Ectodermal cell (in vitro differentiated cells): Measurements from ENCODE around the gene SPIN1. TPM values are rescaled to one million over a fixed set of nuclear protein-coding genes. Genes with fewer than 3 reads are reported as not detected.
"Not testable (repeated sequence)": the region's sequence is repeated elsewhere in the genome, so short reads cannot be mapped to it uniquely, and the experiment has no call there.

ENCODE experiments used
- H3K27ac ChIP-seq: 2 replicates; pipeline ENCODE4 v1.7.0; 2013; ENCODE audit warnings: mild to moderate bottlenecking, low read depth, low read length; ENCODE audit not compliant: insufficient read depth, poor library complexity, severe bottlenecking
- H3K27me3 ChIP-seq: 2 replicates; pipeline ENCODE4 v1.7.0; 2013; ENCODE audit warnings: mild to moderate bottlenecking, low read length; ENCODE audit not compliant: insufficient read depth, control insufficient read depth, poor library complexity, severe bottlenecking
- H3K36me3 ChIP-seq: one replicate; pipeline ENCODE4 v1.7.0; 2013; ENCODE audit warnings: low read length; ENCODE audit not compliant: control insufficient read depth, insufficient read depth
- H3K4me1 ChIP-seq: one replicate; pipeline ENCODE4 v1.7.0; 2013; ENCODE audit warnings: low read length; ENCODE audit not compliant: control insufficient read depth, insufficient read depth
- H3K4me3 ChIP-seq: 2 replicates; pipeline ENCODE4 v1.7.0; 2013; ENCODE audit warnings: low read depth, low read length, control low read depth; ENCODE audit not compliant: insufficient read depth
- H3K9me3 ChIP-seq: 2 replicates; pipeline ENCODE4 v1.7.0; 2013; ENCODE audit warnings: mild to moderate bottlenecking, low read length, moderate library complexity; ENCODE audit not compliant: control insufficient read depth
- WGBS, 2 experiments: methylation state at CpG; one replicate each; pipeline ENCODE4 v1.1.7; 2013; ENCODE audit warnings: missing lambda C conversion rate in 2 of 2; 5-methylcytosine and 5-hydroxymethylcytosine counted together
- polyA plus RNA-seq, 4 experiments: library from polyadenylated mRNA; stranded (reverse); fragments of 50-300 nt; gene quantifications; one replicate each; pipeline ENCODE4 v1.2.3, GENCODE V29; 2013

The SPIN1 gene
- polyA plus RNA-seq (2013, experiment 1 of 4) = 74.1 TPM
- polyA plus RNA-seq (2013, experiment 2 of 4) = 87.6 TPM
- 63.3 TPM for polyA plus RNA-seq (2013, experiment 3 of 4)
- polyA plus RNA-seq (2013, experiment 4 of 4) = 67.6 TPM

DNA sequence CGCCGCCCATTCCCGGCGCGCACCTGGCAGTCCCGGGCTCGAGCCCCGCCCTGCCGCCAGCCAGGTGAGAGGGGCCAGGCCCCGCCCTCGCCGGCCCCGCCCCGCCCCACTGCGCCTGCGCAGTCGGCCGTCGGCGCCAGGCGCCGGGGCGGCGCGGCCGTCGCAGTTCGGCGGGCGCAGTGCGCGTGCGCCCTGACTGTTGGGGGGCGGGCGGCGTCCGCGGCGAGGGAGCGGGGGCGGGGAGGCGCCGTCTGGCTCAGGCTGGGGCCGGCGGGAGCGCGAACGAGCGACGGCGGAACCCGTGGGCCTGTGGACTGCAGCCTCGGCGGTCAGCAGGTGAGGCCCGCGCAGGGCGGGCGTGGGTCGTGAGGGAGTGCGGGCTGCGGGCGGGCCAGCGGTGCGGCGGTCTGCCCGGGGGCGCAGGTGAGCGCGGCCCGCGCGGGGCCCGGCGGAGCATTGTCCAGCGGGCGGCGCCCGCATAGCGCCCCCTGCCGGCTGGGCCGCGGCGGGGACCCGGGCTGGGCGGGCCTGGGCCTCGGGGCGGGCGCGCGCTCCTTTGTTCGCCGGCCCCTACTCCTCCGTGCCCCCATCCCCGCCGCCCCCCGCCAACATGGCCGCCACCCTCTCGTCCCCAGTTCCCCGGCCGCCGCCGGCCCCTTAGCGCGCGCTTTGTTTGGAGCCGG lies at the start of gene SPIN1:
Gene SPIN1 (plus strand): TSS at position 242 of the 683 bp plus-strand sequence. CDS start 38,096 bp downstream, outside the sequence.
- Histone ChIP-seq H3K27me3 (peaks cover 14% of the 10 kb centered on the region), H3K27ac (peak within 1 kb of the TSS; percentile 95), H3K9me3 (no peaks in the 10 kb centered on the region), H3K36me3 (no peaks in the 10 kb centered on the region), H3K4me3 (peak within 1 kb of the TSS; percentile 81), H3K4me1 (peaks cover 4% of the 10 kb centered on the region)
- 0% methylated on average over 106 of the region's 106 CpGs for WGBS, 2 experiments

DNA sequence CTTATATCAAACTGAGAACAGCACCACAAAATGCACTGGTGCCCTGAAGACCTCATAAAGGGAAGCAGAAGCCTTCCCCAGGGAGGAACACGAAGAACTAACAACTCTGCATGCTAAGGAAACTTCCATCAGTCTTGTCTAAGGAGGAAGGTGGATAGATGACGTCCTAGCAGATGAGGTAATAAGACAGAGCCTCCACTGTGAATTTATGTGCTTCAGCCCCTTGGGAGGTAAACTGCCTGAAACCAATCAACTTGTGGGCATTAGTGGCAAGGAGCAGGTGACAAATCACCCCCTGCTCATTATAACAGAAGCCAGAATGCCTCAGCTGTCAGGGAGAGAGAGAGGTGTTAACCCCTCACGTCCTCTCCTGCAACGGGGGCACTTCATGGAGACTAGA lies 48.9 kb upstream of the SPIN1 start:
- WGBS, 2 experiments = 69 to 73% methylated on average over 3 to 4 of the region's 4 CpGs
- Histone ChIP-seq H3K4me3 (no peak overlapping the region), H3K36me3 (no peaks in the 10 kb centered on the region), H3K27ac (no peak overlapping the region), H3K27me3 (no peaks in the 10 kb centered on the region), H3K9me3 (no peaks in the 10 kb centered on the region), H3K4me1 (no peaks in the 10 kb centered on the region)

DNA sequence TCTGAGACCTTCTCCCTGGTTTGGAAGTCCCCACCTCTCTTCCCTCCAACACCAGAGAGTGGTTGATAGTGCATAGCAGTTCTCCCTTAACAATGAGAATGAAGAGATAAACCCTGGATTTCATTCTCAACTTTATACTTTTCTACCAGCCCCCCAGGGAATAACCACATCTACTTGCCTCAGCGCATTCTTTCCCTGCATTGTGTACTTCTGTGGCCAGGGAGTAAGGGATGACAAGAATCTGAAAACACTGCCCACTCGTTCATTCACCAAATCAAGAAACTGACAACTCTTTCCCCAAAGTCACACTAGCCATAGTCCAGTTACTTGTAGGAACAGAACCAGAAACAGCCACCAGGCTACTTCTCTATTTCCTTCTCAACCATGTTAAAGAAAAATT lies 46.0 kb upstream of the SPIN1 start:
- Histone ChIP-seq H3K4me3 (no peak overlapping the region), H3K9me3 (no peaks in the 10 kb centered on the region), H3K27ac (no peak overlapping the region), H3K36me3 (no peaks in the 10 kb centered on the region), H3K27me3 (no peaks in the 10 kb centered on the region), H3K4me1 (no peaks in the 10 kb centered on the region)
- 81 to 95% methylated on average over 2 of the region's 2 CpGs for WGBS, 2 experiments

DNA sequence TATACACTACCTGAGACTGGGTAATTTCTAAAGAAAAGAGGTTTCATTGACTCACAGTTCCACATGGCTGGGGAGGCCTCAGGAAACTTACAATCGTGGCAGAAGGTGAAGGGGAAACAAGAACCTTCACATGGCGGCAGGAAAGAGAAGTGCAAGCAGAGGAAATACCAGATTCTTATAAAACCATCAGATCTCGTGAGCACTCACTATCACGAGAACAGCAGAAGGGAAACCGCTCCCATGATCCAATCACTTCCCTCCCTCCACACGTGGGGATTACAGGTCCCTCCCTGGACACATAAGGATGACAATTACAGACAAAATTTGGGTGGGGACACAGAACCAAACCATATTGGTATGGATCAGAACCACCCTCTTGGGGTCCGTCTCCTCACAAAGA lies 44.2 kb upstream of the SPIN1 start:
- Histone ChIP-seq H3K4me1 (no peaks in the 10 kb centered on the region), H3K36me3 (no peaks in the 10 kb centered on the region), H3K9me3 (no peaks in the 10 kb centered on the region), H3K4me3 (no peak overlapping the region), H3K27me3 (no peaks in the 10 kb centered on the region), H3K27ac (no peak overlapping the region)
- 90 to 95% methylated on average over 7 of the region's 7 CpGs for WGBS, 2 experiments

DNA sequence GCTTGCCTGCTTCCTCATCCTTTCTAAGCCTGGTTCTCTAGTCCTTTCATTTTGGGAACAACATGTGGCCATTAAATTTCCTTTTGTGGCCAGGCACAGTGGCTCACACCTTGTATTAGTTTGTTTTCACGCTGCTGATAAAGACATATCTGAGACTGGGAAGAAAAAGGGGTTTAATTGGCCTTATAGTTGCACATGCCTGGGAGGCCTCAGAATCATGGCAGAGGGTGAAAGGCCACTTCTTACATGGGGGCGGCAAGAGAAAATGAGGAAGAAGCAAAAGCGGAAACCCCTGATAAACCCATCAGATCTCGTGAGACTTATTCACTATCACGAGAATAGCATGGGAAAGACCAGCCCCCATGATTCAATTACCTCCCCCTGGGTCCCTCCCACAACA lies 37.9 kb upstream of the SPIN1 start:
- H3K27me3 ChIP-seq, H3K4me3 ChIP-seq: not testable (repeated sequence)
- 98 to 99% methylated on average over 2 to 3 of the region's 5 CpGs for WGBS, 2 experiments

DNA sequence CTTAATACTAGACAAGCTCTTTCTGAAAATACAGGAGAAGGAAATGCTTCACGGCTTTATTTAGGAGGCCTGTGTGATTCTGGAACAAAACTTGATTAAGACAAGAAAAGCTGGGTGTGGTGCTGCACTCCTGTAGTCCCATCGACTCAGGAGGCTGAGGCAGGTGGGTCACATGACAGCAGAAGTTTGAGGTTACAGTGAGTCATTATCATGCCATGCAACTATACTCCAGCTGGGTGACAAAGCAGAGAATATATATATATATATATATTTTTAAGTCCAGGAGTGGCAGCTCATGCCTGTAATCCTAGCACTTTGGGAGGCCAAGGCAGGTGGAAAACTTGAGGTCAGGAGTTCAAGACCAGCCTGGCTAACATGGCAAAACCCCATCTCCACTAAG lies 33.1 kb upstream of the SPIN1 start:
- no peak overlapping the region for H3K4me3 ChIP-seq
- 93 to 95% methylated on average over 2 of the region's 2 CpGs for WGBS, 2 experiments
- no peaks in the 10 kb centered on the region for H3K36me3 ChIP-seq
- no peak overlapping the region for H3K27ac ChIP-seq
- H3K27me3 ChIP-seq = no peaks in the 10 kb centered on the region
- no peaks in the 10 kb centered on the region for H3K4me1 ChIP-seq
- no peaks in the 10 kb centered on the region for H3K9me3 ChIP-seq

More for the DNA sequence above, 37.9 kb upstream of the SPIN1 start:
- H3K27ac ChIP-seq, H3K9me3 ChIP-seq, H3K4me1 ChIP-seq, H3K36me3 ChIP-seq: not testable (repeated sequence)

GRCh38 chr9:88357250-88357649 lies 31.0 kb upstream of the SPIN1 start:
- not testable (repeated sequence) for H3K27ac ChIP-seq, H3K4me3 ChIP-seq, H3K4me1 ChIP-seq, H3K27me3 ChIP-seq, H3K9me3 ChIP-seq, H3K36me3 ChIP-seq

DNA sequence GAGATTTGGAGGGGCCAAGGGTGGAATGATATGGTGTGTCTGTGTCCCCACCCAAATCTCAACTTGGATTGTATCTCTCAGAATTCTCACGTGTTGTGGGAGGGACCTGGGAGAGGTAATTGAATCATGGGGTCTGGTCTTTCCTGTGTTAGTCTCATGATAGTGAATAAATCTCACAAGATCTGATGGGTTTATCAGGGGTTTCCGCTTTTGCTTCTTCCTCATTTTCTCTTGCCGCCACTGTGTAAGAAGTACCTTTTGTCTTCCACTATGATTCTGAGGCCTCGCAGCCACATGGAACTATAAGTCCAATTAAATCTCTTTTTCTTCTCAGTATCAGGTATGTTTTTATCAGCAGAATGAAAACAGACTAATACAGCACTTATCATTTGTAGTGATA lies 29.5 kb upstream of the SPIN1 start:
- Histone ChIP-seq H3K4me3 (no peak overlapping the region), H3K36me3 (no peaks in the 10 kb centered on the region), H3K27me3 (no peaks in the 10 kb centered on the region), H3K27ac (no peak overlapping the region), H3K9me3 (no peaks in the 10 kb centered on the region), H3K4me1 (no peaks in the 10 kb centered on the region)
- WGBS, 2 experiments = 92 to 97% methylated on average over 4 of the region's 4 CpGs

DNA sequence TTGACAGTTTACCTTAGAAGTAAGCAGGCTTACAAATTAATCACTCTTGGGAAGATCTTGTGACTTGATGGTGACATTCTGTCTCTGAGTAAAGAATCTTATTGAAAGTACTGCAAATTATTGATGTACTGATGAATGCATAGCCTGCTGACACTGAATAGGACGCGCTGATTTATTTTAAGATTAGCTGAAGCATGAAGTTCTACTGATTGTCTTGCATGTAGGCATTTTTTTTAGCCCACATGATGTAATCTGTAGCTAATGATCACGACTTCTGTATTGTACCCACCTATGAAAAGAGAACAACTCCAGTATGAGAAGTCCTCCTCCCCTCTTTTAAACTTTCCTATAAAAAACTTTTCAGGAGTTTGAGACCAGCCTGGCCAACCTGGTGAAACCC lies 28.3 kb upstream of the SPIN1 start:
- no peaks in the 10 kb centered on the region for H3K27me3 ChIP-seq
- H3K4me1 ChIP-seq = no peaks in the 10 kb centered on the region
- H3K4me3 ChIP-seq = no peak overlapping the region
- WGBS, 2 experiments = 90 to 94% methylated on average over 3 of the region's 3 CpGs
- H3K27ac ChIP-seq = no peak overlapping the region
- H3K36me3 ChIP-seq = no peaks in the 10 kb centered on the region
- H3K9me3 ChIP-seq = no peaks in the 10 kb centered on the region

DNA sequence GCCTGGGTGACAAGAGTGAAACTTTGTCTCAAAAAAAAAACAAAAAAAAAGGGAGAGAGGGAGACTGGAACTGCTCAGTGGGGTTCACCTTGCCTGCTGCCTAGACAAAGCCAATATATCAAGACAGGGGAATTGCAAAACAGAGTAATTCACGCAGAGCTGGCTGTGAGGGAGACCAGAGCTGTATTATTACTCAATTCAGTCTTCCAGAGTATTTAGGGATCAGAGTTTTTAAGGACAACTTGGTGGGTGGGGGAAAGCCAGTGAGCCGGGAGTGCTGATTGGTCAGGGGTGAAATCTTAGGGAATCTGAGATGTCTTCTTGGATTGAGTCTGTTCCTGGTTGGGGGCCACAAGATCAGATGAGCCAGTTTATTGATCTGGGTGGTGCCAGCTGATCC lies 25.6 kb upstream of the SPIN1 start:
- Histone ChIP-seq H3K4me1 (no peaks in the 10 kb centered on the region), H3K27ac (no peak overlapping the region), H3K36me3 (no peaks in the 10 kb centered on the region), H3K4me3 (no peak overlapping the region), H3K27me3 (no peaks in the 10 kb centered on the region), H3K9me3 (no peaks in the 10 kb centered on the region)
- 85 to 92% methylated on average over 2 of the region's 2 CpGs for WGBS, 2 experiments

- Histone ChIP-seq H3K4me3 (no peak overlapping the region), H3K27ac (no peak overlapping the region), H3K36me3 (no peaks in the 10 kb centered on the region), H3K9me3 (no peaks in the 10 kb centered on the region), H3K4me1 (no peaks in the 10 kb centered on the region), H3K27me3 (no peaks in the 10 kb centered on the region)
- WGBS, 2 experiments = 89 to 94% methylated on average over 1 of the region's 1 CpG
These were observed 24.6 kb upstream of the SPIN1 start for GRCh38 chr9:88363661-88364060.
